GM13976 (cell line): Measurements from ENCODE around the gene POLE.

ENCODE experiments used
- DNase-seq: peaks from one replicate; pipeline ENCODE4 v3.0.0; 2012; ENCODE audit warnings: low spot score
- in situ Hi-C: fragments of 300-500 bp; cut with MboI; formaldehyde crosslinking; loops from one replicate; pipeline ENCODE4 v1.12.0; 2022; ENCODE audit warnings: low sequenced_read_pairs, mixed read lengths, inconsistent platforms; ENCODE audit not compliant: unreplicated experiment
- TF ChIP-seq, protein P1 (sequence below): IDR thresholded peaks from 2 replicates; pipeline ENCODE4 v1.5.1; 2012; ENCODE audit warnings: borderline replicate concordance, mild to moderate bottlenecking; ENCODE audit not compliant: insufficient read depth; ENCODE audit errors: extremely low read depth, missing control alignments, control extremely low read depth

The POLE gene

DNA sequence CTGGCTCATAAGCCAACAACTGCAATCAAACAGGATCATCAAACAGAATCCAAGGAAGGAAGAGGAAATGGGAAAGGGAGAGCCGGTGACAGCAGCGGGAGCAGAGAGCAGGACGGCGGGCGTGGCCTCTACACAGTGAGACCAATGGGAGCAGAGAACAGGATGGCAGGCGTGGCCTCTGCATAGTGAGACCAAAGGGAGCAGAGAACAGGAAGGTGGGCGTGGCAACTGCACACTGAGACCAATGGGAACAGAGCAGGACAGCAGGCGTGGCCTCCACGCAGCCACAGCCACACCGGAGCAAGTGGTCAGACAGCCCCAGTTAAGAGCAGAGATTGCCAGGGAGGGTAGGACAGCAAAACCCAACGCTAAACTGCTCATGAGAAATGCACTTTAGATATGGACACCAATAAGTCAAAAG, 93.2 kb downstream of the POLE start:
- peak; percentile 64 for DNase-seq
- in situ Hi-C loops = no loop called here
- TF ChIP-seq, protein P1, sequence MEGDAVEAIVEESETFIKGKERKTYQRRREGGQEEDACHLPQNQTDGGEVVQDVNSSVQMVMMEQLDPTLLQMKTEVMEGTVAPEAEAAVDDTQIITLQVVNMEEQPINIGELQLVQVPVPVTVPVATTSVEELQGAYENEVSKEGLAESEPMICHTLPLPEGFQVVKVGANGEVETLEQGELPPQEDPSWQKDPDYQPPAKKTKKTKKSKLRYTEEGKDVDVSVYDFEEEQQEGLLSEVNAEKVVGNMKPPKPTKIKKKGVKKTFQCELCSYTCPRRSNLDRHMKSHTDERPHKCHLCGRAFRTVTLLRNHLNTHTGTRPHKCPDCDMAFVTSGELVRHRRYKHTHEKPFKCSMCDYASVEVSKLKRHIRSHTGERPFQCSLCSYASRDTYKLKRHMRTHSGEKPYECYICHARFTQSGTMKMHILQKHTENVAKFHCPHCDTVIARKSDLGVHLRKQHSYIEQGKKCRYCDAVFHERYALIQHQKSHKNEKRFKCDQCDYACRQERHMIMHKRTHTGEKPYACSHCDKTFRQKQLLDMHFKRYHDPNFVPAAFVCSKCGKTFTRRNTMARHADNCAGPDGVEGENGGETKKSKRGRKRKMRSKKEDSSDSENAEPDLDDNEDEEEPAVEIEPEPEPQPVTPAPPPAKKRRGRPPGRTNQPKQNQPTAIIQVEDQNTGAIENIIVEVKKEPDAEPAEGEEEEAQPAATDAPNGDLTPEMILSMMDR = no peak

DNA sequence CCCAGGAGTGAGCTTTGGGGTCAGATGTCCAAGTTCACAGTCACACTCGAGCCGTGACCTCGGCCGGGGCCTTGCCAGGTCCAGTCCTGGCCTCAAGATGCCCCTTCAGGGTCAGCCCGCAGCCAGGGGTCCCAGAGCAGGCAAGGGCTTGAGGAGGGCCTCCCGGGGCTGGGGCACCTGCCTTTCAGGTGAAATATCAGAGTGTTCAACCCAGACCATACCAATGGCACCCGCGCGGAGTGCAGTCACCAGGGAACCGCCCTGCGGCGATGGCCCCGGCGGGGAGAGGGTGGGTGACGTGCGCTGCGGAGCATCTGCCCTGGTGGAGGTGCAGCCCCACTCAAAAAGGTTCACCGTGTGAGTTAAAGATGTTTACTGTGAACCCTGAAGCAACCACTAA, 93.6 kb downstream of the POLE start:
- in situ Hi-C loops = no loop called here
- DNase-seq = no peak
- TF ChIP-seq, protein P1 = no peak

DNA sequence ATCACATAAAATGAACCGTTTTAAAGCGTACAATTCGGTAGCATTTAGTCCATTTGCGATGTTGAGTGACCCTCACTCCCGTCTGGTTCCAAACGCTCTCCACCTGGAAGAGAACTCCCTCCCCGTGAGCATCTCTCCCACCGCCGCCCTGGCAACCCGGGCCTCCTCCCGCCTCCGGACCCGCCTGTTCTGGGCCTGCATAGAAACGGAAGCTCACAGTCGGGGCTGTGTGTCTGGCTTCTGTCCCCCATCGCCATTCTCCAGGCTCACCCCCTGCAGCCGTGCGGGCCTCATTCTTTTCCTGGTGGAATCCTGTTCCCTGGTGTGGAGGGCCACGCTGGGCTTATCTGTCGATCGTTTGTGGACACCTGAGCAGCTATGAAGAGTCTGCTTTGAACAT, 94.1 kb downstream of the POLE start:
- in situ Hi-C loops = no loop called here
- TF ChIP-seq, protein P1 = no peak
- DNase-seq = no peak

DNA sequence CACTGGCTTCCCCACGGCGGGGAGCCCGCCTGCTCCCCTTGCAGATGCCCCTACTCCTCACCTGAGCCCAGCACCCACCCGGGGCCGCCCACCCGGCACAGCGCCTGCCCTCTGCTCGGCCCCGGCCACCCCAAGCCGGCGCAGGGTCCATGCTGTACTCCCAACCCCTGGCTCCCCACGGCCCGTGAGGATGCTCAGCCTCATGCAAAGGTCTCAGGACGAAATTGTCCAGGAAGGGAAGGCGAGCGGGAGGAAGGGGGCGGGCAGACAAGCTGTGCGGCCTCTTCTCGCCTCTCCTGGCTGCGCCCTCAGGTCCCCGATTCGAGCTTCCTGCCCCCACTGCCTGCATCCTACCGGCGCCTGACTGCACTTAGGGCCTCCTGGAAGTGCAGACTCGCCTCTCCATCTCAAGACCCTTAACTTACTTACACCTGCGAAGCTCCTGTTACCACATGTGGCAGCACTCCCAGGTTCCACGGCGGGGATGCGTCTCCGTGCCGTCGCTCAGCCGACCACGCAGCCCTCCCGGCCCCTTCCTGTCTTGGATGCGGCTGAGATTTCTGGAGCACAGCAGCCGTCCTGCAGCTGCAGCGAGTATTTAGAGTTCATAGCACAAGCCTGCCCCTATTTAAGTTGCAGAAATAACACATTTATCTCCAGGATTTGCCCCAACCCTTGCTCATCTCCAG, 94.7 kb downstream of the POLE start:
- TF ChIP-seq, protein P1 = no peak
- in situ Hi-C loops = no loop called here
- no peak for DNase-seq

DNA sequence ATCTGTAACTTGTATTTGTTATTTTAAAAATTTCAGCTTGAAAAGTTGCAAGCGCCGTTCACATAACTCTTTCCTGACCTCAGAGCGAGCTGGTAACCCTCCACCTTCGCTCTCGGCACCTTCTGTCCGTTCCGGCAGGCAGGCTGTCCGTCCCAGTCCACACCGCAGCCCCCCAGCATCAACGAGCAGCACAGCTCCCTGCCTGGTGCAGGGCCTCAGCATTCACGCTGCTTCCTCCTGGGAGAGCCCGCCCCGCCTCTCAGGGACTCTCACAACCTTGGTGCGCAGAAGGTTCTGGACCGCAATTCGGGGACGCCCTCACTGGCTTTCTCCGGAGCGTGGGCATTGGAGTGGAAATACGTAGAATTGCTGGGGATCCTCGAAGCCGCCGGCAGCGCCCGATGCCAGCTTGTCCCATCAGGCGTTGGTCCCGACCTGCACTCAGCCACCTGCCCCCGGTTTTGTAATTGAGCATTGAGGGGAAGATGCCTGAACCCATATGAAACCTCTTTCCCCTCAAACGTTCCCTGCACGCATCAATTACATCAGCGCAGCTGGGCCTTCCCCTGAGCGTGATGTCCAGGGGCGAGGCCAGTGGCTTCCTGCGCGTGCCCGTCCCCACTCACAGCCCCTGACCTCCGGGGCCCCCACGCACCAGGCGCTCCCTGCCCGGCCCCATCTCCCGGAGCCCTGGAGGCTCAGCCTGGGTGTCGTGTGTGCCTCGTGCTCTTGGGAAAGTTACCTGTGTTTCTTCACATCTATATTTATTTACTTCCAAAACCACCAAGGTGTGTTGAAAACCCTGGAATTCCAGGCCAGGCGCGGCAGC, 95.8 kb downstream of the POLE start:
- TF ChIP-seq, protein P1 = no peak
- no peak for DNase-seq
- in situ Hi-C loops = no loop called here

DNA sequence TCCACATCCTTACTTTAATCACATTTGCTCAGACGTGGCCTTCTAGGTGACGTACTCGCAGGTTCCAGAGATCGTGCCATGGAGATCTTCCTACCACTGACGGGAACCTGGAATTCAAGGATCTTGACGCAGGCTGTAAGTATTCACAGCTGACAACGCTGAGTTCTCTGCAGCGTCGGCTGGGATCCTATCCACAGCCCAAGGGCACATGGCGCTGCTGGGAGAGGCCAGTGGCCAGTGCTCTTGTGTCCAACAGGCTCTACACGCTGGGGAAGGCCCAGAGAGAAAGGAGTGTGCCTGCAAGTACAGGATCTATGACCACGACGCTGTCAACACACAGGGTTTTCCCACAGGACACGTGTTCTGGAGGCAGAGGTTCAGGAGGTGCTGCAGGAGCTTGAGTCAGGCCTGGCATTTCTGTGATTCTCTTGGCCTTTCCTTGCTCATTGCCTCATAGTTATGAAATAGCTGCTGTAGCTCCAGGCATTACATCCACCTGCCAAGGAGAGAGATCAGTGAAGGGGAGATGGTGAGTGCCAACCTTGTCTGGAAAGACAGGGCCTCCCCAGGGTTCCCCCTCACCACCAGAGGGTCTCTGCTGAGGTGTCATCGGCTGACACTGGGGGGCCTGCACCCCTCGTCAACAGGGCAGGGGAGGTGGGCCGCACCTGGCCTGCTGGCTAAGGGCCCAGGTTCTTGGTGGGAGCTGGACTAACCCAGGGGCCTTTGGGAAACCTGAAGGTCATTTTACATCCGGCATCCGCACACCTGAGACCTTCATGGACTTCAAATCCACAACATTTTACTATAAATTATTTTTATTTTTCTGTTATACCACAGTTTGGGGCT, 98.1 kb downstream of the POLE start:
- TF ChIP-seq, protein P1 = no peak
- no peak for DNase-seq
- in situ Hi-C loops = no loop called here
